Measurements from ENCODE around the gene PHF20. TPM values are rescaled to one million over a fixed set of nuclear protein-coding genes. Genes with fewer than 3 reads are reported as not detected.

The PHF20 gene
- total and polyA plus RNA-seq, 2 of the 13 experiments (the other 11 are each of a cell fraction or from before 2014, with no cell fraction given), result 22.8 to 34.1 TPM

GRCh38 chr20:35953387-35954199 lies 181.8 kb downstream of the PHF20 start (continued):
- TF ChIP-seq SNAI1 (CRISPR knock-in tag; IDR thresholded peaks at IDR 0.05; ENCODE audit: borderline replicate concordance), result no peak
- no peak for TF ChIP-seq CENPX (CRISPR knock-in tag; IDR thresholded peaks at IDR 0.05)
- TF ChIP-seq ZNF792 (CRISPR knock-in tag; IDR thresholded peaks at IDR 0.05), result no peak; the same call in 1 of the 2 replicates
- TF ChIP-seq ZNF775 (CRISPR knock-in tag; IDR thresholded peaks at IDR 0.05; ENCODE audit: borderline replicate concordance), result no peak
- no peak for TF ChIP-seq KLF16 (CRISPR knock-in tag; IDR thresholded peaks at IDR 0.05)
- TF ChIP-seq, protein P1, sequence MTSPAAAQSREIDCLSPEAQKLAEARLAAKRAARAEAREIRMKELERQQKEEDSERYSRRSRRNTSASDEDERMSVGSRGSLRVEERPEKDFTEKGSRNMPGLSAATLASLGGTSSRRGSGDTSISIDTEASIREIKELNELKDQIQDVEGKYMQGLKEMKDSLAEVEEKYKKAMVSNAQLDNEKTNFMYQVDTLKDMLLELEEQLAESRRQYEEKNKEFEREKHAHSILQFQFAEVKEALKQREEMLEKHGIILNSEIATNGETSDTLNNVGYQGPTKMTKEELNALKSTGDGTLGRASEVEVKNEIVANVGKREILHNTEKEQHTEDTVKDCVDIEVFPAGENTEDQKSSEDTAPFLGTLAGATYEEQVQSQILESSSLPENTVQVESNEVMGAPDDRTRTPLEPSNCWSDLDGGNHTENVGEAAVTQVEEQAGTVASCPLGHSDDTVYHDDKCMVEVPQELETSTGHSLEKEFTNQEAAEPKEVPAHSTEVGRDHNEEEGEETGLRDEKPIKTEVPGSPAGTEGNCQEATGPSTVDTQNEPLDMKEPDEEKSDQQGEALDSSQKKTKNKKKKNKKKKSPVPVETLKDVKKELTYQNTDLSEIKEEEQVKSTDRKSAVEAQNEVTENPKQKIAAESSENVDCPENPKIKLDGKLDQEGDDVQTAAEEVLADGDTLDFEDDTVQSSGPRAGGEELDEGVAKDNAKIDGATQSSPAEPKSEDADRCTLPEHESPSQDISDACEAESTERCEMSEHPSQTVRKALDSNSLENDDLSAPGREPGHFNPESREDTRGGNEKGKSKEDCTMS (CRISPR knock-in tag; conservative IDR thresholded peaks at IDR 0.05), result no peak
- TF ChIP-seq MEF2D (CRISPR knock-in tag; IDR thresholded peaks at IDR 0.05), result no peak
- no peak for TF ChIP-seq NFRKB (IDR thresholded peaks at IDR 0.05)
- TF ChIP-seq FUBP1 (CRISPR knock-in tag; IDR thresholded peaks at IDR 0.05; ENCODE audit: borderline replicate concordance), result no peak
- TF ChIP-seq SMARCC2 (IDR thresholded peaks at IDR 0.05), result no peak
- TF ChIP-seq KDM5A (IDR thresholded peaks at IDR 0.05; ENCODE audit: borderline replicate concordance, low read length), result peak; percentile 83; the same call in 1 of the 2 replicates
- TF ChIP-seq IKZF4 (CRISPR knock-in tag; IDR thresholded peaks at IDR 0.05; ENCODE audit: borderline replicate concordance, low read depth, not compliant biosample characterization), result no peak
- TF ChIP-seq, protein P2, sequence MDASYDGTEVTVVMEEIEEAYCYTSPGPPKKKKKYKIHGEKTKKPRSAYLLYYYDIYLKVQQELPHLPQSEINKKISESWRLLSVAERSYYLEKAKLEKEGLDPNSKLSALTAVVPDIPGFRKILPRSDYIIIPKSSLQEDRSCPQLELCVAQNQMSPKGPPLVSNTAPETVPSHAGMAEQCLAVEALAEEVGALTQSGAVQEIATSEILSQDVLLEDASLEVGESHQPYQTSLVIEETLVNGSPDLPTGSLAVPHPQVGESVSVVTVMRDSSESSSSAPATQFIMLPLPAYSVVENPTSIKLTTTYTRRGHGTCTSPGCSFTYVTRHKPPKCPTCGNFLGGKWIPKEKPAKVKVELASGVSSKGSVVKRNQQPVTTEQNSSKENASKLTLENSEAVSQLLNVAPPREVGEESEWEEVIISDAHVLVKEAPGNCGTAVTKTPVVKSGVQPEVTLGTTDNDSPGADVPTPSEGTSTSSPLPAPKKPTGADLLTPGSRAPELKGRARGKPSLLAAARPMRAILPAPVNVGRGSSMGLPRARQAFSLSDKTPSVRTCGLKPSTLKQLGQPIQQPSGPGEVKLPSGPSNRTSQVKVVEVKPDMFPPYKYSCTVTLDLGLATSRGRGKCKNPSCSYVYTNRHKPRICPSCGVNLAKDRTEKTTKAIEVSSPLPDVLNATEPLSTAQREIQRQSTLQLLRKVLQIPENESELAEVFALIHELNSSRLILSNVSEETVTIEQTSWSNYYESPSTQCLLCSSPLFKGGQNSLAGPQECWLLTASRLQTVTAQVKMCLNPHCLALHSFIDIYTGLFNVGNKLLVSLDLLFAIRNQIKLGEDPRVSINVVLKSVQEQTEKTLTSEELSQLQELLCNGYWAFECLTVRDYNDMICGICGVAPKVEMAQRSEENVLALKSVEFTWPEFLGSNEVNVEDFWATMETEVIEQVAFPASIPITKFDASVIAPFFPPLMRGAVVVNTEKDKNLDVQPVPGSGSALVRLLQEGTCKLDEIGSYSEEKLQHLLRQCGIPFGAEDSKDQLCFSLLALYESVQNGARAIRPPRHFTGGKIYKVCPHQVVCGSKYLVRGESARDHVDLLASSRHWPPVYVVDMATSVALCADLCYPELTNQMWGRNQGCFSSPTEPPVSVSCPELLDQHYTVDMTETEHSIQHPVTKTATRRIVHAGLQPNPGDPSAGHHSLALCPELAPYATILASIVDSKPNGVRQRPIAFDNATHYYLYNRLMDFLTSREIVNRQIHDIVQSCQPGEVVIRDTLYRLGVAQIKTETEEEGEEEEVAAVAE (CRISPR knock-in tag; IDR thresholded peaks at IDR 0.05; ENCODE audit: borderline replicate concordance), result no peak
- peak; percentile 79 for TF ChIP-seq BRD4 (CRISPR knock-in tag; IDR thresholded peaks at IDR 0.05)
